GM19438 (cell line): Measurements from ENCODE around the gene GALNT13.

Experiments used
- ATAC-seq: cut with Tn5 transposase; IDR thresholded peaks from one replicate; pipeline ENCODE4 v1.9.1; 2021; ENCODE audit warnings: low read depth; ENCODE audit not compliant: unreplicated experiment

Gene GALNT13

GRCh38 chr2:153940511-153940910, 68.8 kb downstream of the GALNT13 start:
- ATAC-seq, result no peak

GRCh38 chr2:153944800-153945199, 73.1 kb downstream of the GALNT13 start:
- no peak for ATAC-seq

- ATAC-seq, result no peak
Measured at GRCh38 chr2:153946036-153946435, 74.3 kb downstream of the GALNT13 start.

- ATAC-seq, result no peak
Measured at GRCh38 chr2:153953761-153954160, 82.0 kb downstream of the GALNT13 start.

GRCh38 chr2:153963256-153963655, 91.5 kb downstream of the GALNT13 start:
- ATAC-seq, result no peak

- ATAC-seq, result no peak
Measured at GRCh38 chr2:153967248-153967973, 95.7 kb downstream of the GALNT13 start.

- ATAC-seq, result no peak
Measured at GRCh38 chr2:153971250-153971649, 99.5 kb downstream of the GALNT13 start.

- no peak for ATAC-seq
Measured at GRCh38 chr2:153971855-153972254, 100.1 kb downstream of the GALNT13 start.

- ATAC-seq, result no peak
Measured at GRCh38 chr2:153972412-153972811, 100.7 kb downstream of the GALNT13 start.

GRCh38 chr2:153986488-153987229, 114.9 kb downstream of the GALNT13 start:
- ATAC-seq, result no peak

GRCh38 chr2:153990771-153991170, 119.0 kb downstream of the GALNT13 start:
- ATAC-seq, result no peak

GRCh38 chr2:154013514-154013913, 141.8 kb downstream of the GALNT13 start:
- ATAC-seq, result no peak

- no peak for ATAC-seq
Measured at GRCh38 chr2:154015233-154015632, 143.5 kb downstream of the GALNT13 start.

GRCh38 chr2:154029504-154029903, 157.8 kb downstream of the GALNT13 start:
- ATAC-seq, result no peak

GRCh38 chr2:154032220-154032619, 160.5 kb downstream of the GALNT13 start:
- no peak for ATAC-seq

- ATAC-seq, result no peak
Measured at GRCh38 chr2:154046493-154046892, 174.8 kb downstream of the GALNT13 start.

GRCh38 chr2:154048905-154049304, 177.2 kb downstream of the GALNT13 start:
- ATAC-seq, result no peak

GRCh38 chr2:154049561-154049960, 177.8 kb downstream of the GALNT13 start:
- ATAC-seq, result no peak

GRCh38 chr2:154067124-154067523, 195.4 kb downstream of the GALNT13 start:
- no peak for ATAC-seq

GRCh38 chr2:154078926-154079325, 207.2 kb downstream of the GALNT13 start:
- ATAC-seq, result no peak

GRCh38 chr2:154092571-154092970, 220.8 kb downstream of the GALNT13 start:
- no peak for ATAC-seq

GRCh38 chr2:154093856-154094255, 222.1 kb downstream of the GALNT13 start:
- ATAC-seq, result no peak
